Sigmoid colon (tissue), 4 donors: ENCODE data around the gene SUSD3.

Experiments
- CTCF ChIP-seq, 4 experiments: fragments of 450-650 bp in 3 of 4; fragments of 200-600 bp in 1 of 4; IDR thresholded peaks; one replicate each; pipeline ENCODE4 v1.5.1; 2016 to 2019; ENCODE audit warnings: antibody characterized with exemption in 4 of 4, mild to moderate bottlenecking in 3 of 4, moderate library complexity in 2 of 4
- EP300 ChIP-seq, 4 donors: sonication (generic); formaldehyde crosslinking; IDR thresholded peaks; one replicate each; pipeline ENCODE4 v1.6.1; 2017; ENCODE audit warnings: antibody characterized with exemption in 4 of 4
- POLR2A ChIP-seq, 2 donors: fragments of 450-650 bp; IDR thresholded peaks; one replicate each; pipeline ENCODE4 v1.6.1; 2016; ENCODE audit warnings: antibody characterized with exemption in 2 of 2, mild to moderate bottlenecking in 2 of 2, moderate library complexity in 2 of 2
- POLR2AphosphoS5 ChIP-seq, 4 donors: sonication (generic); formaldehyde crosslinking; IDR thresholded peaks; one replicate each; pipeline ENCODE4 v1.6.1; 2017; ENCODE audit warnings: antibody characterized with exemption in 4 of 4

DNA sequence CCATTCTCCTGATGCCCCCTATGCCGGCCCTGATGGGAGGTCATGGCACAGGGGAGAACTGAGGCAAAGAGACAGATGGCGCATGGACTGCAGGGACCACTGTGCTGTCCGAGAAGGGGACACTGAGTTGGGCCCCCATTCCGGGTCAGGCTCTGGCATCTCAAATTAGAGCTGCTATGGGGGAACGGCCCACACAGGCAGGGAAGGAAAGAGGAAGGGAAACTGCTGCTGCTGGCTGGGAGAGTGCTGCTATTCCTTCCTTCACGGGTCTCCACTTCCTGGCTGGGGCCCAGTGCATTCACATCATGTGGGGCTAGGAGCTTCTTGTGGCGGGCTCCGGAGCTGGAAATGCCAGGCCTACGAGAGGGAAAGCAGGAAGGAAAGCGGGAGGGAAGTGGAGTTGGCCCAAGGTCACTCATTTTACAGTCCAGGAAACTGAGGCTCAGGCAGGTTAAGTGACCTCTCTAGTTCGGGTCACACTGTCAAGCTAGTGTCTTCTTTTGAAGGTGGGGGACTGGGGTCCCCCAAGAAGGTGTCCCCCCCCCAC lies 36.2 kb downstream of the SUSD3 start:
- TF ChIP-seq POLR2A (IDR thresholded peaks at IDR 0.05): no peak
- TF ChIP-seq EP300 (IDR thresholded peaks at IDR 0.05): no peak
- no peak for TF ChIP-seq CTCF (IDR thresholded peaks at IDR 0.05)
- no peak for TF ChIP-seq POLR2AphosphoS5 (IDR thresholded peaks at IDR 0.05)
